Amygdala (tissue), 56 donors: Measurements from ENCODE around the gene VCP.
A peak's percentile ranks its signal among the peaks of the same experiment; 100 is the strongest.

Source experiments
- DNase-seq, 56 donors: peaks; one replicate each; lab custom pipeline; 2025; lab: John Stamatoyannopoulos, UW

The VCP gene

GRCh38 chr9:35070823-35071813 is 1.3 kb downstream of the VCP start:
- no peak for DNase-seq

DNA sequence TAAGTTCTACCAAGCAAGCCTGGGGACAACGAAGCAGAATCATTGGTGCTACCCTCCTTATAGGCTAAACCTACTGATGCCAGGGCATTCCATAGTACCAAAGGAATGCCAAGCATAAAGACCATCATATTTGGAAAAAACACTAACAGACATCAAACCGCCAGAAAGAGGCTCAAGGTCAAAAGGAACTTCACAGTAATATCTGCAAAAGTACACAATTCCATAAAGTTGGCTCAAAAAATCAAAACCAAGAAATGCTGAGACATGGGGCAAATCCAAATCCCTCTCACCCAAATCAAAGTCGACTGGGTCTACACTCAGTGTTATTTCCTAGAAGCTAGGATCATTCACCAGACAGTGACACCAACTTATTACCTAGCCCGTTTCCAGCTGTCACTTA is 3.4 kb downstream of the VCP start:
- no peak for DNase-seq

- DNase-seq, result no peak
These were observed 5.4 kb downstream of the VCP start for GRCh38 chr9:35067056-35067455.

DNA sequence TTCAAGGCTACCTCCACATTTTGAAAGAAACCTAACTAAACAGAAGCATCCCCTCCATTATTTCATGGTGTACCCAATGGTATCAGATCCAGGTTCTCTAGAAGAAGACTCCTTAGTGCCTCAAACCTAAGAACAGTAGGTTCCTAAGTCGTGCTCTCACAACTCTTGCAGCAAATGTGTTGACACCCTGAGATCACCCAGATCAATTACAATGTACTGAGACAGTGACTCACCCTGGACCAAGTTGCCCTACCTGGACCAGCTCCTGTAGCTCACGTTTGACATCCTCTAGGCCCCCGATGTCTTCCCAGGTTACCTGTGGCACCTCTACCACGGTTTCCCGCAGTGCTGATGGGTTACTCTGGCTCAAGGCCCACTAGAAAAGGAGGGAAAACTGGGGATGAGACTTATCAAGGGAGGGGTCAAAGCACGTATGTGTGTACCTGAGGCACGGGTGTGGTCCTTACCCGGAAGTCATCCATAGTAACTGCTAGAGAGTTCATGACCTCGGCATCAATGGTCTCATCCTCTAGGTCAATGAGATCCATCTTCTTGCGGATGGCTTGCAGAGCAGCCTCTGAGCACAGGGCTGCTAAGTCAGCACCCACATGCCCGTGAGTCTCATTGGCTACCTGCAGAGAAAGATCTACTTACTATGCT is 11.7 kb downstream of the VCP start:
- DNase-seq, result no peak

- no peak for DNase-seq
These were observed 13.0 kb downstream of the VCP start for GRCh38 chr9:35059438-35059837.

DNA sequence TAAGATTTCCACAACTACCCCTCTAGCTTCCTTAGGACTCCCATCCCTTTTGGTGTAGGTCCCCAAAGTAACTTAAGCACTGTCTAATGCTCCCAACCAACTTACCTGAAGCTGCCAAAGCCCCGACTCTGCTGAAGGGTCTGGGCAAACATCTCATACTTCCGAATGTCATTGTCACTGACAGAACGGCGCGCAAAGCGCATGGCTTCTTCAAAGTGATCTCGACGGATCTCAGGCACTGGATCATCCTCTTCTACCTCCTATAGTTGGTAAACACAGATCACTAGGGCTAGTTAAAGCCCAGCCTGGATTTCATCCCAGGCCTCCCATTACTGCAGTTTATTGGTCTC is 15.2 kb downstream of the VCP start:
- no peak for DNase-seq

DNA sequence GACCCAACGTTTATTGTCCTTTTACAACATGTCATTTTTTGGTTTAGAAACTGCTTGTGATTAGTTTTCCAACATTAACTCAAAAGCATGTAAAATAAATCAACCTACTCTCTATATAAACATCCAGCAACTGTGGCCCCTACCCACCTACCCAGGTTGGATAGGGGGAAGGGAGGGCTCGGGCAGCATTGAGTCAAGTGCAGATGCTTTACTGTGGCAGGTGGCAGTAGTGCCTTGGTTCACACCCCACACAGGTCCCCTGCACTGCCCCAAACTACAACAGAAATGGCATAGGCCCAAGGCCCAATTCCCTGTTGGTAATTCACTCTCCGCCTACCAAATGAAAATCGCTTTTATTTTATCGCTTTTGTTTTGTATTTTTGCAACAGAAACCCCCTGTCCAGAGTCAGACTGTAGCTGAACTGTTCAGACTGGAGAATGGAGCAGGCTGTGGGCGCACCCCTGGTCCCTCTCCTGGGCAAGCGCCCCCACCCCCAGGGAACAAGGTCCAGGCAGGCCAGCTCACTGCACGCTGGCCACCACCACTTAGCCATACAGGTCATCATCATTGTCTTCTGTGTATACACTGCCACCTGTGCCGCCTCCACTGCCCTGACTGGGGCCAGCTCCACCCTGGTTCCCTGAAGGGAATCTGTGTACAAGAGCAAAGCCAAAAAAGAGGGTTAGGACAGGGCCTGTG is 15.7 kb downstream of the VCP start:
- DNase-seq, result no peak

- no peak for DNase-seq
These were observed 17.4 kb downstream of the VCP start for GRCh38 chr9:35054871-35055644.

DNA sequence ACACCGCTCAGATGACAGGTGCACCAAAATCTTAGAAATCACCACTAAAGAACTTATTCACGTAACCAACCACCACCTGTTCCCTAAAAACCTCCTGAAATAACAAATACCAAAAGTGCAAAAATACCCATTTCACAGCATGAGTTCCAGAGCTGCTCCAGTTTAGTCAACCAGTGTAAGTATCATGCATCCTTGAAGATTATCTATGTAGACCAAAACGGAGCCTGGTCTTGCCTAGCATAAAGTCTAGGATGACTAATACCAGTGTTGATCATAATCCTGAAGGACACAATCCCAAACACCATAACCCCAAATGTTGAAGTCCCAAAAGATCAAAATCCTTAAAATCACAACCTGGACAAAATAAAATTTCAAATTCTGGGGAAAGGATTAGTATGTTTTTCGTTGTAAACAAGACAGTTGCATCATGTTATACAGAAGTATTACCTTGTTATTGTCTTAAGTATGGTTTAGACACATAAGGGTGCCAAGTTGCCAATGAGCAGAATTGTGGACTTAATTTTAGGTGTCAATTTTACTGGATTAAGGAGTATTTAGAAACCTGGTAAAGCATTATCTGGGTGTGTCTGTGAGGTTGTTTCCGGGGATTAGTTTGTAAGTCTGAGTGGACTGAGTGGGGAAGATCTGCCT is 18.1 kb downstream of the VCP start:
- DNase-seq, result no peak

DNA sequence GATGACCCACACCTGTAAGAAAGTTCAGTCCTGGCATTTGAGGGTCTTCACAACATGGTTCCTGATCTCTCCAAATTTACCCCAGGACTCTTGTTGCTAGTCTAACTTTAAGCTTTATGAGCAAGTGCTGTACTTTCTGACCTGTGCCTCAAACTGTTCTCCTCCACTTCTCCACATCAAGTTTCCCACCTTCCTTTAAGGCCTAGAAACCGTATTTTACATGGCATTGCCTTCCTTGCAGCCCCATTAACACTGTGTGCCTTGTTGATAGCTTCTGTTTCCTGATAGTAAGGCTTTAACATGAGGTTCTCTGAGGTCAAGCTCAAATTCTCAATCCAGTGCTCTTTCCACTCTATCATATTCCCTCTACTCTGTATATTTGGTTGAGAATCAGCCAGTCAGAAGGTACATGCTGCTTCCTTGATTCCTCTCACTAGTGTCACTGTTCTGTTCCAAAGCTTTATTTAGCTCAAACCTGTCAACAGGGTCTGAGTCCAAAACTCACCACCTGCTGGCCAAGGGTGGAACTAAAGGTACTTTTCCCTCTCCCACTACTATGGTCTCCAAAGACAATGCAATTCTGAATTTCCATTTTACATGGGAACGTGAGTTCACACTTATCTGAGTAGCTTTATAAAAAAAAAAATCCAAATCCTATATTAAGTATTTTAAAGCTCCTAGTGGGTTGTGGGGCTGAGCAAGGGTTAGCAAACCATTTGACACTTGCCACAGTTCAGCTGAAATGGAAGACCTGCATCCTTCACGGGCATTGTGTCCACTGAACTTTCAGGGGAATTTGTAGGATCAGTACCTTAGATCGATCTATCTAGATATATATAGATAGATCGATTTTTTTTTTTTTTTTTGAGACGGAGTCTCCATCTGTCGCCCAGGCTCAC is 21.1 kb downstream of the VCP start:
- peak in 6 of 56 donors; percentile 5 to 30 (median 14) for DNase-seq

DNA sequence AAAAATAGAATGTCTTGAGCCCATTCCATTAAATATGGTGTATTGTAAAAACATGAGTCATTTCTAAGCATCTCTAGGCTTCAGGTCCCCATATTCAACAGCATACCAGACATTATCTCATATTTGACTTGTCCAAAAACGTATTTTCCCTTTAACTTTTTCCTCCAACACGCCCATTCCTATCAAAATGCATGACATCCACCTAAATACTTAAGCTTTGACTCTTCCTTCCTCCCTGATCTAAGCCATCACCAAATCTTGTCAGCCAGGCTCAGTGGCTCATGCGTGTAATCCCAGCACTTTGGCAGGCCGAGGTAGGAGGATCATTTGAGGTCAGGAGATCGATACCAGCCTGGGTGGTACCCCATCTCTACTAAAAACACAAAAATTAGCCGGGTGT is 23.9 kb downstream of the VCP start:
- DNase-seq, result no peak

DNA sequence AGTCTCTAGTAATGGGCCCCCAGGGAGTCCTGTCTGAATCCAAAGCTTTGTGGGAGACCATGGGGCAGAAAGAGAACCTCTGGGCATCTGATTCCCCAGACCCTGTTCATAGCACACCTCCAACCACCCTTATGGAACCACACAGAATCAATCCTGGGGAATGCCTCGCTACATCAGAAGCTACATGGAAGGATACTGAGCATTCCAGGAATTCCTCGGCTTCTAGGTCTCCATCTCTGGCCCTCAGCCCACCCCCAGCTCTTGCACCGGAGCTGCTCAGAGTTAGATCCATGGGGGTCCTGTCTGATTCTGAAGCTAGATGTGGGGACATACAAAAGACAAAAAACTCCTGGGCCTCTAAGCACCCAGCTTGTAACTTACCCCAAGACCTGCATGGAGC is 28.4 kb downstream of the VCP start:
- no peak for DNase-seq

DNA sequence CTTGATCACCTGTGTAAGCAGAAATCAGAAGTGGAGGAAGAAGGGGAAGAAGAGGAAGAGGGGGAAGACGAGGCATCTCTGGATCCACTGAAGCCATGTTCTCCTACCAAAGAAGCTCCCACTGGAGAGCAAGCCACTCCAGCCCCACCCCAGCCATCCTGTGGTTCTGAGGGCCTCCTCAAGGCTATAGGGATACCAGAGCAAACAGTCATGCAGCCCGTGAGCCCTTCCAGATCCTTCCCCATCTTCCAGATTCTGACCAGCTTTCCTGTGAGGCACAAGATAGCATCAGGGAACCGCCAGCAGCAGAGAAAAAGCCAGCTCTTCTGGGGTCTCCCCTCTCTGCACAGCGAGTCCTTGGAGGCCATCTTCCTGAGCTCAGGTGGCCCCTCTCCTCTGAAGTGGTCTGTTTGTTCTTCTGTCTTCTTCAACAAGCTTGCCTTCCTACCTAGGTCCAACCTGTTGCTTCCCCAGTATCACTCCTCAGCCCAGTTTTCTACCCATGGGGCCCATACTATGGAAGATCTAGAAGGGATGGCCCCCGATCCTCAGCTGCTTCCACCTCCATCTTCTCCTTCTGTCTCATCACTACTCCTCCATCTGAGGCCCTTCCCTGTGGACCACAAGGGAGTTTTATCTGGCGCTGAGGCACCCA is 29.4 kb downstream of the VCP start:
- no peak for DNase-seq

DNA sequence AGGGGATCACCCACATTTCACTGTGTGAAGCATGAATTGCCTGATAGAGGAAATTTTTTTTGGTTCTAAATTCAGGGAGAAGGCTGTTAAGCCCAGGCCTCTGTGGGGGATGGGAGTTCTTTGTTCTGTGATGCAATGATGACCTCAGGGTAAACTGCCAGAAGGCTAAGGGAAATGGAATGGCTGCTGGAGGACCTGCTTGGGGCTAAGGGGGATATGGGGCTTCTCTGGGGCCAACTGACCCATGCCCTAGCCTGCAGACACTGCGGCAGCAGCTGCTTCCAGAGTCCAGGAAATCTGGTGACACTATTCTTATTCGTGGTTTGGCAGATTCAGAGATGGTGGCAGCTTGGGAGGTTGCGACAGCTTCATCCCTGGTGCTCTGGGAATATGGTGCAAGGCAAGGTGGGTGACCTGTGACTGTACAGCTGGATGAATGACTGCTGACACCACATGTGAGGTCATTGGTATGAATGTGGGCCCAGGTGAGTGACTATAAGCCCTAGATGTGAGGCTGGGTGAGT is 30.3 kb downstream of the VCP start:
- no peak for DNase-seq

- no peak for DNase-seq
These were observed 36.3 kb downstream of the VCP start for GRCh38 chr9:35035851-35036701.

- DNase-seq, result no peak
These were observed 39.3 kb downstream of the VCP start for GRCh38 chr9:35033101-35033500.

DNA sequence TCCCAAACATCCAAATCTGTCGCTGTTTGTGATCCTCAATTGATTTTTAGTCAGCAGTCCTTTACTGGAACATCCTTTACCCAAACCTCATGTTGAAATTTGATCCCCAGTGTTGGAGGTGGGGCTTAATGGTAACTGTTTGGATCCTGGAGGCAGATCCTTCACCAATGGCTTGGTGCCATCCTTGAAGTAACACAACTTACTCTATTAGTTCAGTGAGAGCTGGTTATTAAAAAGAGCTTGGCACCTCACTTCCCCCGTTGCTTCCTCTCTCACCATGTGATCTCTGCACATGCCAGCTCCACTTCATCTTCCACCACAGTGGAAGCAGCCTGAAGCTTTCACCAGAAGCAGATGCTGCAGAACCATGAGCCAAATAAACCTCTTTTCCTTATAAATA is 42.6 kb downstream of the VCP start:
- no peak for DNase-seq
